Measurements from ENCODE around the gene SIM1. TPM values are rescaled to one million over a fixed set of nuclear protein-coding genes. Genes with fewer than 3 reads are reported as not detected.

Gene SIM1
- total and polyA plus RNA-seq, 2 of the 8 experiments (the other 6 are each of a cell fraction or from before 2014, with no cell fraction given) = 0.02 to 0.39 TPM

GRCh38 chr6:100464903-100465700 lies at the start of gene SIM1 (continued):
- TF ChIP-seq CHD7 (IDR thresholded peaks at IDR 0.05; ENCODE audit: insufficient replicate concordance, low read length) (no peak), HDAC6 (IDR thresholded peaks at IDR 0.05; ENCODE audit: low read depth, low read length) (no peak), RFX5 (IDR thresholded peaks at IDR 0.05; ENCODE audit: borderline replicate concordance, low read depth, low read length) (no peak), CTBP2 (IDR thresholded peaks at IDR 0.05; ENCODE audit: borderline replicate concordance, insufficient read depth, insufficient read length, low read length) (peak; percentile 87), SRF (IDR thresholded peaks at IDR 0.05; ENCODE audit: low read depth, low read length) (no peak), RAD21 (IDR thresholded peaks at IDR 0.05 in 1 of 2, conservative IDR thresholded peaks at IDR 0.05 in 1 of 2; ENCODE audit: low read depth in 2 of 2, low read length in 2 of 2) (no peak), CHD2 (IDR thresholded peaks at IDR 0.05; ENCODE audit: low read length) (peak; percentile 92), TEAD4 (IDR thresholded peaks at IDR 0.05; ENCODE audit: low read depth, low read length) (no peak), SP1 (IDR thresholded peaks at IDR 0.05; ENCODE audit: low read depth, low read length) (peak; percentile 98), GABPA (IDR thresholded peaks at IDR 0.05; ENCODE audit: borderline replicate concordance, insufficient read depth, low read length) (no peak)
